Osteocyte (in vitro differentiated cells): ENCODE measurements around the gene HIPK3. TPM values are rescaled to one million over a fixed set of nuclear protein-coding genes. Genes with fewer than 3 reads are reported as not detected.

Experiments used
- DNase-seq: peaks from one replicate; pipeline ENCODE4 v3.0.0; 2021; ENCODE audit warnings: mixed read lengths; ENCODE audit not compliant: unreplicated experiment; ENCODE audit errors: extremely low spot score
- H3K27ac Mint-ChIP-seq: one replicate; pipeline ENCODE4 v1.8.0; 2021; ENCODE audit warnings: mild to moderate bottlenecking, mixed read lengths; ENCODE audit not compliant: unreplicated experiment
- H3K27me3 Mint-ChIP-seq: one replicate; pipeline ENCODE4 v1.8.0; 2021; ENCODE audit warnings: mixed read lengths; ENCODE audit not compliant: unreplicated experiment
- H3K36me3 Mint-ChIP-seq: one replicate; pipeline ENCODE4 v1.8.0; 2021; ENCODE audit warnings: mixed read lengths; ENCODE audit not compliant: unreplicated experiment
- H3K4me1 Mint-ChIP-seq: one replicate; pipeline ENCODE4 v1.8.0; 2021; ENCODE audit warnings: mixed read lengths; ENCODE audit not compliant: unreplicated experiment
- H3K4me3 Mint-ChIP-seq: one replicate; pipeline ENCODE4 v1.8.0; 2021; ENCODE audit warnings: mild to moderate bottlenecking, moderate library complexity, mixed read lengths; ENCODE audit not compliant: unreplicated experiment
- H3K9me3 Mint-ChIP-seq: one replicate; pipeline ENCODE4 v1.8.0; 2021; ENCODE audit warnings: mixed read lengths; ENCODE audit not compliant: unreplicated experiment
- CTCF ChIP-seq: fragments of 200-600 bp; sonication (generic); IDR thresholded peaks from 2 replicates; pipeline ENCODE4 v1.5.0; 2021; ENCODE audit warnings: antibody characterized with exemption, mild to moderate bottlenecking, moderate library complexity
- total RNA-seq: library from RNA; stranded (reverse); gene quantifications from 2 replicates; pipeline ENCODE4 v1.2.1, GENCODE V29; 2021

HIPK3 gene
- total RNA-seq, 1 donor from 2014 or later = 78.8 TPM

DNA sequence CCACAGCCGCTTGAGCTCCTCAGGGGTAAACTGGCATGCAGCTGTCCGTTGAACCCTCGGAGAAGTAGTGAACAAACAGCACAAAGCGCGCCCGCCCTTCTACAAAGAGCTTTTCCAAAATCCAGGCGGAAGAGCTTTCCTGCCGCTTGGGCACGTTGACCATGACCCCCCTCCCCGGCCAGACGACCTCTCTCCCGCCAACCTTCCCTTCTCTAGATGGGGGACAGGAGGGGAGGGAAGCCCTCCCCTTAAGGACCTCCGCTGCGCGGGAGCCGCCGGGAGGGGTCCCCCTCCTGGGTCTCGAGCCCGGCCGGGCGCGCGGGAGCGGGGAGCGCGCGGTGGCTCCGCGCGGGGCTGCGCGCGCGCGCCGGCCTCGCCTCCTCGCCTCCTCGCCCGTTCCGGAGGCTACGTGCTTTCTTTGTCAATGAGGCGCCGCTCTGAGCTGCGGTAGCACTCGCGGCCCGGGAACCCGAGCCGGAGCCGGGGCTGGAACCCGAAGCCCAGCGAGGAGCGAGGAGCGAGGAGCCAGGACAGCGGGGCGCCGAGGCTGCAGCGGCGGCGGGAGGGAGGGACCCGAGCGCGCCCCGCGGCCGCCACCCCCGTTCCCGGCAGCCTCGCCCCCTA lies 118.6 kb downstream of the HIPK3 start, which contains the start of gene KIAA1549L:
TSS of gene KIAA1549L (plus strand) at position 421 of the 624 bp plus-strand sequence.
- H3K9me3 Mint-ChIP-seq = no peaks in the 10 kb centered on the region
- no peak for TF ChIP-seq CTCF
- H3K36me3 Mint-ChIP-seq = no peaks in the 10 kb centered on the region
- H3K27ac Mint-ChIP-seq = peak within 1 kb of the TSS; percentile 23
- peaks cover 45% of the 10 kb centered on the region for H3K4me1 Mint-ChIP-seq
- peak within 1 kb of the TSS; percentile 72 for H3K4me3 Mint-ChIP-seq
- DNase-seq = peak; percentile 85
- no peaks in the 10 kb centered on the region for H3K27me3 Mint-ChIP-seq

DNA sequence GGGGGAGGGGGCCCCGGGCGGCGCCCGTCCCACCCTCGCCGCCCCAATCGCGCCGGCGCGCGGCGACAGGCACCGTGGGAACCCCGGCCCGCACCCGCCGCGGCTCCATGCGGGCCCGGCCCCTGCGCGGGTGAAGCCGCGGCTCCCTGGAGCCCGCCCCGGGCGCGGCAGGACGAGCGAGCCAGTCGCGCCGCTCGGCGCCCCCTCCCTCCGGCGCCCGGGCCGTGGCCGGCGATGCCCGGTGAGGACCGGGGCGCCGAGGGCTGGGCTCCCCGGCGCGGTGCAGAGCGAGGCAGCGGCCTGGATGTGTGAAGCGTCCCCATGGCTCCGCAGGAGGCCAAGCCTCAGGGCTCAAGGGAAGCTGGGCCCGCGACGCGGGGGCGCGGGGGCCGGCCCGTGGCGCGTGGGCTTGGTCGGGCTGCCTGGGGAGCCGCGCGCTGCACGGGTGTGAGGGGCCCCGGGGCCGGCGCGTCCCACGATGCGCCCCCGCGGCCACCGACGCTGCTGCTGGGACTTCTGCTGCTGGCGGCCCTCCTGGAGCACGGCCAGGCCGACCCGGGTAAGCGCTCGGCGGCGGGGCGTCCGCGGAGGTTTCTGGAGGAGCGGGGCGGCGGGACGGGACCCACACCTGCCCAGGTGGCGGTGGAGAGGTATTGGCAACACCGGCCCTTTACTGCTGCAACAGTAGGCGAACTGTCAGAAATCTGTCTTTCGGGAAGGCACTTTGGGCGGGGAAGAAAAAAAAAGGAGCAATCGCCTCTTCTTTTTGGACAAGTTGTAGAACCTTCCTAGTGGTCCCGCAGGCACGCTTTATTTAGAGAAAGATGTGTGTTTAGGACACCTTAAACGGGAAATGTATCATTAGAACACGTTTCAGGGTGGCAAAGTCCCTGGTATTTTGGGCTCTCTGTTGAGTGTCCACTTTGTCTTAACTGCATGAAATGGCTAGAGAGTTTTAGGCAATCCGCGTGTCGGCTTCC lies 119.4 kb downstream of the HIPK3 start:
- TF ChIP-seq CTCF = no peak
- no peak for DNase-seq
- H3K27me3 Mint-ChIP-seq = no peaks in the 10 kb centered on the region
- H3K27ac Mint-ChIP-seq = peak overlapping the region; percentile 8
- peak overlapping the region; percentile 69 for H3K4me3 Mint-ChIP-seq
- no peaks in the 10 kb centered on the region for H3K9me3 Mint-ChIP-seq
- H3K36me3 Mint-ChIP-seq = no peaks in the 10 kb centered on the region
- peaks cover 37% of the 10 kb centered on the region for H3K4me1 Mint-ChIP-seq

DNA sequence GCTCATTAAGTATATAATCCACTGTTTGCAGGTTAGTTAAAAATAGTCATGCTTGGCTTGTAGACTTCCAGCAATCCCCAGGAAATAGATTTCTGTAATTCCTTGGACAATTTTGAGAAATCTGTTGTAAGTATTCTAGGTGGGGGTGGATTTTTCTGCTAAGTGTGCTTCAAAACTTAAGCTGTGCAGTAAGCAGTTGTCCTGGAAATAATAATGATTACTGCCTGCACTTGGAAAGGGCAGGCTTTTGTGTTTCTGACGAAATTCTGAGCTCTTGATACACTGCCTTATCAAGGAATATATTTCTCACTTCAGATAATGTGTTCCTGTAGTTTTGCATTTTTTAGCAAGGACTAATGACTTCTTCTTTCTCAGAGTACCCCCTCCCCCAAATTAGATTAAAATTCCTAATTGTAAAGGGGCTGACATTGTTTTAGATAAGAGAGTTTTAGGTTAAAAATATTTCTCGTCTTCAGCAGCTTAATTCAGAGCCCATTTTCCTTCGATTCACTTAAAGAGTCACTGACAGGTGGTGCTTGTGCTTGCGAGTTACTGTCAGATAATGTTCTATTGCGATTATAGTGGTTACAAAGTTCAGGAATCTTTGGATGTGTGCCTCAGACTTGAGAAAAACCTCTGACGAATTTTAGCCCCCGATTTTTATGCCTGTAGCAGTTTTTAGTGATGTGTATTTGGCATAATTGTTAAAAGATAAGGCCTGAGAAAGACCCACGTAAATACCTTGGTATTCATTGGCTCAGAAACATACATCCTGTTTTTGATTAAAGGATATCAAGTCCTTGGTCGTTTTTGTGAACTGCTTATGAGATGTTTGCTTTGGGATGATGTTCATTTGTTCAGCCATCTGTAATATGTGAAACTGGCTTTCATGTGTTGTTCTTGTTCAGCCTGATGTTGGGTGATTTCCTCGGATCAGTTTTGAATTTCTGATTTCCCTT lies 120.5 kb downstream of the HIPK3 start:
- H3K4me1 Mint-ChIP-seq = peaks cover 28% of the 10 kb centered on the region
- no peak for DNase-seq
- no peak for TF ChIP-seq CTCF
- peak overlapping the region; percentile 11 for H3K27ac Mint-ChIP-seq
- H3K9me3 Mint-ChIP-seq = no peaks in the 10 kb centered on the region
- no peaks in the 10 kb centered on the region for H3K36me3 Mint-ChIP-seq
- peak overlapping the region; percentile 69 for H3K4me3 Mint-ChIP-seq
- H3K27me3 Mint-ChIP-seq = no peaks in the 10 kb centered on the region

GRCh38 chr11:33379947-33380346 lies 122.8 kb downstream of the HIPK3 start:
- no peak overlapping the region for H3K4me3 Mint-ChIP-seq

More at GRCh38 chr11:33379947-33380346, 122.8 kb downstream of the HIPK3 start:
- DNase-seq = peak; percentile 36
- Mint-ChIP-seq H3K27ac (no peak overlapping the region), H3K36me3 (no peaks in the 10 kb centered on the region), H3K4me1 (peaks cover 18% of the 10 kb centered on the region), H3K27me3 (no peaks in the 10 kb centered on the region), H3K9me3 (no peaks in the 10 kb centered on the region)
- TF ChIP-seq CTCF = no peak
